Bronchial epithelial cell (primary cell): ENCODE data around the gene NUCKS1. TPM values are rescaled to one million over a fixed set of nuclear protein-coding genes. Genes with fewer than 3 reads are reported as not detected.

Source experiments
- DNase-seq: peaks from one replicate; pipeline ENCODE4 v3.0.0-alpha.2; 2010; ENCODE audit warnings: low read depth
- FAIRE-seq: peaks from 2 replicates; lab custom pipeline; 2011; peaks lifted over from hg19 to GRCh38; lab: Jason Lieb, UNC
- H3K27me3 ChIP-seq: 2 replicates; pipeline ENCODE4 v1.5.1; 2011; ENCODE audit warnings: low read length; ENCODE audit not compliant: control insufficient read depth, insufficient read depth
- H3K36me3 ChIP-seq: 2 replicates; pipeline ENCODE4 v1.5.1; 2011; ENCODE audit warnings: low read length; ENCODE audit not compliant: control insufficient read depth, insufficient read depth
- H3K4me3 ChIP-seq: 2 replicates; pipeline ENCODE4 v1.5.1; 2011; ENCODE audit warnings: mild to moderate bottlenecking, low read depth, low read length, control low read depth
- CTCF ChIP-seq: IDR thresholded peaks from 2 replicates; pipeline ENCODE4 v1.5.1; 2011; ENCODE audit warnings: mild to moderate bottlenecking, moderate library complexity, low read length, control low read depth, inconsistent platforms; ENCODE audit not compliant: insufficient read depth, severe bottlenecking
- total RNA-seq: library from RNA; depleted of rRNA; stranded (reverse); fragments of >200 nt; gene quantifications from 2 replicates; pipeline ENCODE4 v1.2.1, GENCODE V29; 2014

NUCKS1 gene
- total RNA-seq, 1 donor from 2014 or later, result 72.1 TPM

GRCh38 chr1:205756552-205756951 is 6.6 kb upstream of the NUCKS1 start:
- no peak for FAIRE-seq
- H3K4me3 ChIP-seq, result no peak overlapping the region
- no peaks in the 10 kb centered on the region for H3K27me3 ChIP-seq
- no peaks in the 10 kb centered on the region for H3K36me3 ChIP-seq
- no peak for TF ChIP-seq CTCF
- DNase-seq, result no peak

- Histone ChIP-seq H3K36me3 (no peaks in the 10 kb centered on the region), H3K27me3 (no peaks in the 10 kb centered on the region), H3K4me3 (no peak overlapping the region)
- no peak for DNase-seq
- FAIRE-seq, result no peak
- no peak for TF ChIP-seq CTCF
These were observed 4.9 kb upstream of the NUCKS1 start for GRCh38 chr1:205754857-205755256.

- FAIRE-seq (peak; percentile 47), DNase-seq (no peak)
- Histone ChIP-seq H3K4me3 (no peak overlapping the region), H3K27me3 (no peaks in the 10 kb centered on the region), H3K36me3 (no peaks in the 10 kb centered on the region)
- no peak for TF ChIP-seq CTCF
These were observed 1.2 kb upstream of the NUCKS1 start for GRCh38 chr1:205751036-205751651.

- TF ChIP-seq CTCF, result no peak
These were observed 496 bp downstream of the NUCKS1 start for GRCh38 chr1:205749234-205750137.

GRCh38 chr1:205748403-205749233 is 1.4 kb downstream of the NUCKS1 start:
- TF ChIP-seq CTCF, result no peak
- no peaks in the 10 kb centered on the region for H3K36me3 ChIP-seq
- H3K27me3 ChIP-seq, result no peaks in the 10 kb centered on the region
- FAIRE-seq (no peak), DNase-seq (peak; percentile 56)
- H3K4me3 ChIP-seq, result peak overlapping the region; percentile 54

More at GRCh38 chr1:205749234-205750137, 496 bp downstream of the NUCKS1 start:
- Histone ChIP-seq H3K4me3 (peak overlapping the region; percentile 54), H3K27me3 (no peaks in the 10 kb centered on the region), H3K36me3 (no peaks in the 10 kb centered on the region)
- DNase-seq (peak; percentile 84), FAIRE-seq (no peak)
